ENCODE measurements around the gene PHF1.

Gene PHF1

DNA sequence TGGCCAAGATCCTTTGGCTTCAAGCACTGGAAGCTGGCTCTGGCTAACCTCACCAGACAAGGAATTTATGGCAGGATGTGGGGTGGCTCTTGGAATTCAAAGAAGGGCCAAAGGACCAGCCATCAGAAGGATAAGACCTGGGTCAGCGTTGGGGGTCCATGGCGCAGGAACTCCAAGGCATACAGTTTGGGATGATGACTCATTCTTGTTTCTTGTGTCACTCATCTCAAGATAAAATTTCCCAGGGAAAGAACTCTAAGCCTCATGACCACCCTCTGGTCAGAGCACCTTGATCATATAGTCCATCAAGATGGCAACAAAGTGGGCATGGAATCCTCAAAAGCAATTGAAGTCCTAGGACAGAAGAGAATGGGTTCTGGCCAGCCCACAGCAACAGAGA lies 48.4 kb downstream of the PHF1 start:
- no peak for DNase-seq
